WTC11 (cell line): ENCODE data around the gene TPRG1L.

ENCODE experiments used
- E2F1 ChIP-seq: sonication (generic); formaldehyde crosslinking; IDR thresholded peaks from 2 replicates; pipeline ENCODE4 v1.8.0; 2022; ENCODE audit warnings: mild to moderate bottlenecking, missing genetic modification reagents
- ELF4 ChIP-seq: sonication (generic); formaldehyde crosslinking; IDR thresholded peaks from 2 replicates; pipeline ENCODE4 v1.8.1; 2022; ENCODE audit warnings: low read depth, mild to moderate bottlenecking, moderate library complexity, missing genetic modification reagents
- FOXP4 ChIP-seq: sonication (generic); formaldehyde crosslinking; IDR thresholded peaks from 2 replicates; pipeline ENCODE4 v1.8.0; 2022; ENCODE audit warnings: mild to moderate bottlenecking, missing genetic modification reagents
- IRF2 ChIP-seq: sonication (generic); formaldehyde crosslinking; IDR thresholded peaks from 2 replicates; pipeline ENCODE4 v1.8.0; 2022; ENCODE audit warnings: low read depth, missing genetic modification reagents, borderline replicate concordance
- TCF7 ChIP-seq: sonication (generic); formaldehyde crosslinking; IDR thresholded peaks from 2 replicates; pipeline ENCODE4 v1.8.0; 2022; ENCODE audit warnings: mild to moderate bottlenecking, low read depth, missing genetic modification reagents, moderate library complexity
- USF2 ChIP-seq: sonication (generic); formaldehyde crosslinking; IDR thresholded peaks from 2 replicates; pipeline ENCODE4 v1.8.1; 2023; ENCODE audit warnings: mild to moderate bottlenecking, missing genetic modification reagents, moderate library complexity
- TF ChIP-seq, protein P1 (sequence below): sonication (generic); formaldehyde crosslinking; IDR thresholded peaks from 2 replicates; pipeline ENCODE4 v1.8.0; 2022; ENCODE audit warnings: mild to moderate bottlenecking, missing genetic modification reagents
- TF ChIP-seq, protein P2 (sequence below): fragments of 200-600 bp; IDR thresholded peaks from 2 replicates; pipeline ENCODE4 v1.8.0; 2022; ENCODE audit warnings: antibody characterized with exemption
- TF ChIP-seq, protein P3 (sequence below): sonication (generic); formaldehyde crosslinking; IDR thresholded peaks from 2 replicates; pipeline ENCODE4 v1.8.0; 2022; ENCODE audit warnings: missing genetic modification reagents

- TF ChIP-seq, protein P1, sequence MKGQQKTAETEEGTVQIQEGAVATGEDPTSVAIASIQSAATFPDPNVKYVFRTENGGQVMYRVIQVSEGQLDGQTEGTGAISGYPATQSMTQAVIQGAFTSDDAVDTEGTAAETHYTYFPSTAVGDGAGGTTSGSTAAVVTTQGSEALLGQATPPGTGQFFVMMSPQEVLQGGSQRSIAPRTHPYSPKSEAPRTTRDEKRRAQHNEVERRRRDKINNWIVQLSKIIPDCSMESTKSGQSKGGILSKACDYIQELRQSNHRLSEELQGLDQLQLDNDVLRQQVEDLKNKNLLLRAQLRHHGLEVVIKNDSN (CRISPR knock-in tag), result no peak
- no peak for TF ChIP-seq USF2 (CRISPR knock-in tag)
- TF ChIP-seq, protein P2, sequence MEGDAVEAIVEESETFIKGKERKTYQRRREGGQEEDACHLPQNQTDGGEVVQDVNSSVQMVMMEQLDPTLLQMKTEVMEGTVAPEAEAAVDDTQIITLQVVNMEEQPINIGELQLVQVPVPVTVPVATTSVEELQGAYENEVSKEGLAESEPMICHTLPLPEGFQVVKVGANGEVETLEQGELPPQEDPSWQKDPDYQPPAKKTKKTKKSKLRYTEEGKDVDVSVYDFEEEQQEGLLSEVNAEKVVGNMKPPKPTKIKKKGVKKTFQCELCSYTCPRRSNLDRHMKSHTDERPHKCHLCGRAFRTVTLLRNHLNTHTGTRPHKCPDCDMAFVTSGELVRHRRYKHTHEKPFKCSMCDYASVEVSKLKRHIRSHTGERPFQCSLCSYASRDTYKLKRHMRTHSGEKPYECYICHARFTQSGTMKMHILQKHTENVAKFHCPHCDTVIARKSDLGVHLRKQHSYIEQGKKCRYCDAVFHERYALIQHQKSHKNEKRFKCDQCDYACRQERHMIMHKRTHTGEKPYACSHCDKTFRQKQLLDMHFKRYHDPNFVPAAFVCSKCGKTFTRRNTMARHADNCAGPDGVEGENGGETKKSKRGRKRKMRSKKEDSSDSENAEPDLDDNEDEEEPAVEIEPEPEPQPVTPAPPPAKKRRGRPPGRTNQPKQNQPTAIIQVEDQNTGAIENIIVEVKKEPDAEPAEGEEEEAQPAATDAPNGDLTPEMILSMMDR, result no peak
- no peak for TF ChIP-seq ELF4 (CRISPR knock-in tag)
- TF ChIP-seq TCF7 (CRISPR knock-in tag), result no peak
- TF ChIP-seq, protein P3, sequence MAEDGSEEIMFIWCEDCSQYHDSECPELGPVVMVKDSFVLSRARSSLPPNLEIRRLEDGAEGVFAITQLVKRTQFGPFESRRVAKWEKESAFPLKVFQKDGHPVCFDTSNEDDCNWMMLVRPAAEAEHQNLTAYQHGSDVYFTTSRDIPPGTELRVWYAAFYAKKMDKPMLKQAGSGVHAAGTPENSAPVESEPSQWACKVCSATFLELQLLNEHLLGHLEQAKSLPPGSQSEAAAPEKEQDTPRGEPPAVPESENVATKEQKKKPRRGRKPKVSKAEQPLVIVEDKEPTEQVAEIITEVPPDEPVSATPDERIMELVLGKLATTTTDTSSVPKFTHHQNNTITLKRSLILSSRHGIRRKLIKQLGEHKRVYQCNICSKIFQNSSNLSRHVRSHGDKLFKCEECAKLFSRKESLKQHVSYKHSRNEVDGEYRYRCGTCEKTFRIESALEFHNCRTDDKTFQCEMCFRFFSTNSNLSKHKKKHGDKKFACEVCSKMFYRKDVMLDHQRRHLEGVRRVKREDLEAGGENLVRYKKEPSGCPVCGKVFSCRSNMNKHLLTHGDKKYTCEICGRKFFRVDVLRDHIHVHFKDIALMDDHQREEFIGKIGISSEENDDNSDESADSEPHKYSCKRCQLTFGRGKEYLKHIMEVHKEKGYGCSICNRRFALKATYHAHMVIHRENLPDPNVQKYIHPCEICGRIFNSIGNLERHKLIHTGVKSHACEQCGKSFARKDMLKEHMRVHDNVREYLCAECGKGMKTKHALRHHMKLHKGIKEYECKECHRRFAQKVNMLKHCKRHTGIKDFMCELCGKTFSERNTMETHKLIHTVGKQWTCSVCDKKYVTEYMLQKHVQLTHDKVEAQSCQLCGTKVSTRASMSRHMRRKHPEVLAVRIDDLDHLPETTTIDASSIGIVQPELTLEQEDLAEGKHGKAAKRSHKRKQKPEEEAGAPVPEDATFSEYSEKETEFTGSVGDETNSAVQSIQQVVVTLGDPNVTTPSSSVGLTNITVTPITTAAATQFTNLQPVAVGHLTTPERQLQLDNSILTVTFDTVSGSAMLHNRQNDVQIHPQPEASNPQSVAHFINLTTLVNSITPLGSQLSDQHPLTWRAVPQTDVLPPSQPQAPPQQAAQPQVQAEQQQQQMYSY (CRISPR knock-in tag), result no peak
- no peak for TF ChIP-seq IRF2 (CRISPR knock-in tag)
- TF ChIP-seq FOXP4 (CRISPR knock-in tag), result no peak
- no peak for TF ChIP-seq E2F1 (CRISPR knock-in tag)
These were observed 43.3 kb downstream of the TPRG1L start for GRCh38 chr1:3668148-3668547.
